ENCODE data around the gene SCLT1. TPM values are rescaled to one million over a fixed set of nuclear protein-coding genes. Genes with fewer than 3 reads are reported as not detected.

The SCLT1 gene
- polyA plus RNA-seq, 1 donor, result 11.0 TPM

- DNase-seq, result no peak
- Histone ChIP-seq H3K27ac (ENCODE audit: low read length) (no peak overlapping the region), H3K36me3 (ENCODE audit: control insufficient read depth, insufficient read depth, low read length) (peaks cover 90% of the 10 kb centered on the region), H3K4me3 (ENCODE audit: low read length) (no peak overlapping the region), H3K4me1 (ENCODE audit: control insufficient read depth, insufficient read depth, low read length) (no peaks in the 10 kb centered on the region), H3K27me3 (ENCODE audit: control insufficient read depth, insufficient read depth, low read length) (no peaks in the 10 kb centered on the region), H3K9me3 (ENCODE audit: control insufficient read depth, low read depth, low read length) (no peaks in the 10 kb centered on the region)
- no CpG with 5 or more reads among the region's 4 CpGs for WGBS (ENCODE audit: insufficient coverage, low lambda C conversion rate)
Observed at GRCh38 chr4:128850252-128850651, 243.1 kb downstream of the SCLT1 start.

GRCh38 chr4:128848461-128848860, 244.9 kb downstream of the SCLT1 start:
- H3K4me1 ChIP-seq (ENCODE audit: control insufficient read depth, insufficient read depth, low read length), result no peaks in the 10 kb centered on the region

GRCh38 chr4:128847082-128847724, 246.1 kb downstream of the SCLT1 start:
- Histone ChIP-seq H3K27me3 (ENCODE audit: control insufficient read depth, insufficient read depth, low read length) (no peaks in the 10 kb centered on the region), H3K9me3 (ENCODE audit: control insufficient read depth, low read depth, low read length) (no peaks in the 10 kb centered on the region), H3K4me1 (ENCODE audit: control insufficient read depth, insufficient read depth, low read length) (no peaks in the 10 kb centered on the region), H3K27ac (ENCODE audit: low read length) (no peak overlapping the region), H3K36me3 (ENCODE audit: control insufficient read depth, insufficient read depth, low read length) (peaks cover 91% of the 10 kb centered on the region), H3K4me3 (ENCODE audit: low read length) (no peak overlapping the region)
- WGBS (ENCODE audit: insufficient coverage, low lambda C conversion rate), result 100% methylated on average over 1 of the region's 7 CpGs
- no peak for DNase-seq

More at GRCh38 chr4:128848461-128848860, 244.9 kb downstream of the SCLT1 start:
- DNase-seq, result no peak
- Histone ChIP-seq H3K27me3 (ENCODE audit: control insufficient read depth, insufficient read depth, low read length) (no peaks in the 10 kb centered on the region), H3K27ac (ENCODE audit: low read length) (no peak overlapping the region), H3K4me3 (ENCODE audit: low read length) (no peak overlapping the region), H3K36me3 (ENCODE audit: control insufficient read depth, insufficient read depth, low read length) (peaks cover 93% of the 10 kb centered on the region), H3K9me3 (ENCODE audit: control insufficient read depth, low read depth, low read length) (no peaks in the 10 kb centered on the region)
- no CpG with 5 or more reads among the region's 3 CpGs for WGBS (ENCODE audit: insufficient coverage, low lambda C conversion rate)

- no peak for DNase-seq
- H3K4me3 ChIP-seq (ENCODE audit: low read length), result no peak overlapping the region
- H3K27ac ChIP-seq (ENCODE audit: low read length), result no peak overlapping the region
- WGBS (ENCODE audit: insufficient coverage, low lambda C conversion rate), result no CpG with 5 or more reads among the region's 4 CpGs
- no peaks in the 10 kb centered on the region for H3K9me3 ChIP-seq (ENCODE audit: control insufficient read depth, low read depth, low read length)
- no peaks in the 10 kb centered on the region for H3K27me3 ChIP-seq (ENCODE audit: control insufficient read depth, insufficient read depth, low read length)
- no peaks in the 10 kb centered on the region for H3K4me1 ChIP-seq (ENCODE audit: control insufficient read depth, insufficient read depth, low read length)
- H3K36me3 ChIP-seq (ENCODE audit: control insufficient read depth, insufficient read depth, low read length), result peaks cover 83% of the 10 kb centered on the region
Observed at GRCh38 chr4:128846063-128846462, 247.3 kb downstream of the SCLT1 start.

- Histone ChIP-seq H3K27me3 (ENCODE audit: control insufficient read depth, insufficient read depth, low read length) (no peaks in the 10 kb centered on the region), H3K4me3 (ENCODE audit: low read length) (no peak overlapping the region), H3K27ac (ENCODE audit: low read length) (no peak overlapping the region), H3K36me3 (ENCODE audit: control insufficient read depth, insufficient read depth, low read length) (peaks cover 73% of the 10 kb centered on the region), H3K9me3 (ENCODE audit: control insufficient read depth, low read depth, low read length) (no peaks in the 10 kb centered on the region), H3K4me1 (ENCODE audit: control insufficient read depth, insufficient read depth, low read length) (no peaks in the 10 kb centered on the region)
- WGBS (ENCODE audit: insufficient coverage, low lambda C conversion rate), result no CpG with 5 or more reads among the region's 4 CpGs
- no peak for DNase-seq
Observed at GRCh38 chr4:128844931-128845330, 248.4 kb downstream of the SCLT1 start.

DNA sequence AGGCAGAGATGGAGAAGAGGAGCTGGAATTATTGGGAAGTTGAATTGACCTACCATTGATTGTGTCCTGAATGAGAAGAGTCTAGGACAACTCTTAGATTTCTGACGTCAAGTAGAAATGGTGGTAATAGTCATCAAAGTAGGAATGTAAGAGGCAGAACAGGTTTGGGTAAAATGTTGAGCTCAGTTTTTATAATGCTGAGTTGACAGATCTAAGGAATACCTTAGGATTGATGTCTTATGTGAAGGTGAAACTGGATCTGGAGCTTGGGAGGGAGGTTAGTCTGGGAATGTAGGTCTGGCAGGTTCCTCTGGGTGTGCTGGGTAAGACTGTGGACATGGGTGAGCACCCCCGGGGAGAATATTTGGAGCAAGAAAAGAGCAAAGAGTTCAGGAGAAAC, 251.9 kb downstream of the SCLT1 start:
- Histone ChIP-seq H3K36me3 (ENCODE audit: control insufficient read depth, insufficient read depth, low read length) (peaks cover 39% of the 10 kb centered on the region), H3K27me3 (ENCODE audit: control insufficient read depth, insufficient read depth, low read length) (no peaks in the 10 kb centered on the region), H3K9me3 (ENCODE audit: control insufficient read depth, low read depth, low read length) (no peaks in the 10 kb centered on the region), H3K4me1 (ENCODE audit: control insufficient read depth, insufficient read depth, low read length) (no peaks in the 10 kb centered on the region), H3K4me3 (ENCODE audit: low read length) (no peak overlapping the region), H3K27ac (ENCODE audit: low read length) (no peak overlapping the region)
- WGBS (ENCODE audit: insufficient coverage, low lambda C conversion rate), result no CpG with 5 or more reads among the region's 2 CpGs
- DNase-seq, result no peak

DNA sequence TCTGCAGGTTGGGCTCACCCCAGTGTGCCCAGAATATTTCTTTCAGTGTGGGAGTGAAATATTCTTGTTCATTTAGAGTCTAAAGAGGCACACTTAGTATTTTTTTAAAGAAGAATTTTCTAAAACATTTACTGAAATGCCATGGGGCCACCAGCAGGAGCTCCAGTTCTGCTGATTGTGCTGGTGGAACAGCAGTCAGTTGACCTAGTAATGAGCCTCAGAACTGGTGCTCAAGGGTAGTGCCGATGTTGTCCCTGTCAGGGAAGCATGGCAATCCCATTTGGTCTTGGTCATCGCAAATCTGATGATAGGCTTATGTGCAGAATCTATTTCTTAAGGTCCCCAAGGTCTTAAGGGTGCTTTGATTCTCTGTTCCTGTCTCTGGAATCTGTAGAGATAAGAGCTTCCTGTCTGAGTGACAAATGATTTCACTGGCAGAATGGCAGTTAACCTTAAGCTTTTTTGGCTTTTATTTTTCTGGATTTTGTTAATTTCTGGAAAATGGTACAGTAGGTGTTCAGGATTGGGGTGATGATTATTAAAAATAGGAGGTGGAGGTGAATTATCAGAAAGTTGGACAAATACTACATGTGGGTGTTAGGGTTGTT, 252.5 kb downstream of the SCLT1 start:
- Histone ChIP-seq H3K27me3 (ENCODE audit: control insufficient read depth, insufficient read depth, low read length) (no peaks in the 10 kb centered on the region), H3K36me3 (ENCODE audit: control insufficient read depth, insufficient read depth, low read length) (peaks cover 36% of the 10 kb centered on the region), H3K4me3 (ENCODE audit: low read length) (no peak overlapping the region), H3K27ac (ENCODE audit: low read length) (no peak overlapping the region), H3K4me1 (ENCODE audit: control insufficient read depth, insufficient read depth, low read length) (no peaks in the 10 kb centered on the region), H3K9me3 (ENCODE audit: control insufficient read depth, low read depth, low read length) (no peaks in the 10 kb centered on the region)
- no peak for DNase-seq
- WGBS (ENCODE audit: insufficient coverage, low lambda C conversion rate), result no CpG with 5 or more reads among the region's 2 CpGs

- no peaks in the 10 kb centered on the region for H3K9me3 ChIP-seq (ENCODE audit: control insufficient read depth, low read depth, low read length)
- no peak overlapping the region for H3K27ac ChIP-seq (ENCODE audit: low read length)
- H3K36me3 ChIP-seq (ENCODE audit: control insufficient read depth, insufficient read depth, low read length), result peaks cover 18% of the 10 kb centered on the region
- H3K27me3 ChIP-seq (ENCODE audit: control insufficient read depth, insufficient read depth, low read length), result no peaks in the 10 kb centered on the region
- no peak overlapping the region for H3K4me3 ChIP-seq (ENCODE audit: low read length)
- WGBS (ENCODE audit: insufficient coverage, low lambda C conversion rate), result no CpG with 5 or more reads among the region's 3 CpGs
- no peak for DNase-seq
- peaks cover 9% of the 10 kb centered on the region for H3K4me1 ChIP-seq (ENCODE audit: control insufficient read depth, insufficient read depth, low read length)
Observed at GRCh38 chr4:128837679-128838078, 255.7 kb downstream of the SCLT1 start.

DNA sequence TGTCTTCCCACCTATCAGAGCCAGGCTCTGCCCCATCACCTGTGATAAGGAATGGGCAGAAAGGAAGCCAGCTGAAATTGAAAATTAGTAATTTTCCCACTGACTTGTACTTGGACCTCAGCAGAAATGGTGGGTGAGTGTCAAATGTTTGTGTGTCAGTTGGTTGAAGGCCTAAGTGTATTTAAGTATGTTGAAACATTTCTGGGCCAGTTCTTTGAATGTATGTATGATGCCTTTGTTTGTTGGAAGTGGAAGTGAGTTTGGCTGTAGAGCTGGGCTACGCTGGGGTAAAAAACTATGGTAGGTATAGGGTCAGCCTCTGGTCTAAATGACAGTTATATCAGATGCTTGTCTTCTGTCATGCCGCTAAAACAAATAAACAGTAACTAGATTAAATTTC, 256.1 kb downstream of the SCLT1 start:
- peaks cover 16% of the 10 kb centered on the region for H3K36me3 ChIP-seq (ENCODE audit: control insufficient read depth, insufficient read depth, low read length)
- H3K9me3 ChIP-seq (ENCODE audit: control insufficient read depth, low read depth, low read length), result no peaks in the 10 kb centered on the region
- WGBS (ENCODE audit: insufficient coverage, low lambda C conversion rate), result no CpG with 5 or more reads among the region's 2 CpGs
- H3K4me1 ChIP-seq (ENCODE audit: control insufficient read depth, insufficient read depth, low read length), result peaks cover 14% of the 10 kb centered on the region
- no peak overlapping the region for H3K27ac ChIP-seq (ENCODE audit: low read length)
- no peak overlapping the region for H3K4me3 ChIP-seq (ENCODE audit: low read length)
- no peak for DNase-seq
- no peaks in the 10 kb centered on the region for H3K27me3 ChIP-seq (ENCODE audit: control insufficient read depth, insufficient read depth, low read length)

DNA sequence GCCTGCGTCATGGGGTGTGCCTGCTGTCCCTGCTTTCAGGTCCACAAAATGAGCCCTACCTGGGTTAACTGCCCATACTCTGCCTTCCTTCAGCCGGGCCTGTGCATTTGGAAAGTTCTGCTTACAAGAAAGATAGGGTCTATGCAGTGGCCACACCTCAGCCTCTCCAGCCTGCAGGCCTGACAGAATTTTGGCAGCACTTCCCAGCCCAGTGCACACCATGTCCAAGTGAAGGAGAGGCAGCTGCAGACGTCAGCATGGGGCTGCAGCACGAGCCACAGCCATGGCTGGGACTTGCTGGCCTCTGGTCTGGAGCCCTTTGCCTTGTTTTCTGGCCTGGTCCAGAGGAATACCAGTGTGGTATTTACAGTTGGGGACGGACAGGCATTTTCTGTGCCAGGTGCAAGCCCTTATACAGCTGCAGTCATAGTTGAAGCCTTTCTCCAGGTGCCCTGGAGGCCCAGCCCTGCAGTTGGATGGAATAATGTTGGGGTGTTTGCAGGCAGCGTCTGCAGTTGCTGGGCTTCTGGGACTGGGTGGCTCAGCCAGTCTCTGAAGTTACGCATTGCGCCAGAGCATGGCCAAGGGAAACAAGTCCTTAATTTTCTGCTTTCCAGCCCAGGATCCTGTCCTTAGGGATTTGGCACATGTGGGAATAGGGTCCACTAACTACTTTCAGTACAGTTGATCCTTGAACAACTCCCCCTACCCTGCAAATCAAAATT, 257.7 kb downstream of the SCLT1 start:
- no peak for DNase-seq
- no CpG with 5 or more reads among the region's 8 CpGs for WGBS (ENCODE audit: insufficient coverage, low lambda C conversion rate)
- no peaks in the 10 kb centered on the region for H3K27me3 ChIP-seq (ENCODE audit: control insufficient read depth, insufficient read depth, low read length)
- H3K4me1 ChIP-seq (ENCODE audit: control insufficient read depth, insufficient read depth, low read length), result peaks cover 28% of the 10 kb centered on the region
- no peak overlapping the region for H3K27ac ChIP-seq (ENCODE audit: low read length)
- H3K36me3 ChIP-seq (ENCODE audit: control insufficient read depth, insufficient read depth, low read length), result peaks cover 16% of the 10 kb centered on the region
- no peaks in the 10 kb centered on the region for H3K9me3 ChIP-seq (ENCODE audit: control insufficient read depth, low read depth, low read length)
- H3K4me3 ChIP-seq (ENCODE audit: low read length), result no peak overlapping the region

Measured in large intestine (tissue), 3 donors.